ENCODE results near the gene WASF1. TPM values are rescaled to one million over a fixed set of nuclear protein-coding genes. Genes with fewer than 3 reads are reported as not detected.

Gene WASF1
- total RNA-seq, 1 donor from 2014 or later: 2.3 TPM

DNA sequence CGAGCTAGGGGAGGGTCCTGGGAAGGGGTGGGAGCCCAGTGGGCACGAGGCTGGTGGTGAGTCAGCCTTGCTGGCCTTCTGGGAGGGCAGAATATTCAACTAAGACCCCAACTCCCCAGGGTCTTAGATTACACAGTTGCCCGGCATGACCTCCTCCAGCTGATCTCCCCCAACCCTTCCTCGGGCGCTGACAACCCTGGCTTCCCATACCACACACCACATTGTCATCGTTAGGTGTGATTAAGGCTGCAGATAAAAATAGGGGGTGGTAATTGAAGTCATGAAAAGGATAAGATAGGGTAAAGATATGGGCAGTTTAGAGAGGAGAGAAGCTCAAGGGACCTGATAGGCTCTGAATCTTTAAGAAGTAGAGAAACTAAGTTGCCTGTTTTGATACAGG, 11.3 kb upstream of the WASF1 start:
- intact Hi-C loops (cut with micrococcal nuclease): no loop called here
- H3K9me3 Mint-ChIP-seq: no peaks in the 10 kb centered on the region
- no peak overlapping the region for H3K4me3 Mint-ChIP-seq
- H3K27me3 Mint-ChIP-seq (ENCODE audit: insufficient read depth): no peaks in the 10 kb centered on the region
- peaks cover 16% of the 10 kb centered on the region for H3K36me3 Mint-ChIP-seq (ENCODE audit: low read depth)
- DNase-seq (ENCODE audit: low spot score): no peak
- no peak overlapping the region for H3K27ac Mint-ChIP-seq
- peaks cover 8% of the 10 kb centered on the region for H3K4me1 Mint-ChIP-seq (ENCODE audit: low read depth)

DNA sequence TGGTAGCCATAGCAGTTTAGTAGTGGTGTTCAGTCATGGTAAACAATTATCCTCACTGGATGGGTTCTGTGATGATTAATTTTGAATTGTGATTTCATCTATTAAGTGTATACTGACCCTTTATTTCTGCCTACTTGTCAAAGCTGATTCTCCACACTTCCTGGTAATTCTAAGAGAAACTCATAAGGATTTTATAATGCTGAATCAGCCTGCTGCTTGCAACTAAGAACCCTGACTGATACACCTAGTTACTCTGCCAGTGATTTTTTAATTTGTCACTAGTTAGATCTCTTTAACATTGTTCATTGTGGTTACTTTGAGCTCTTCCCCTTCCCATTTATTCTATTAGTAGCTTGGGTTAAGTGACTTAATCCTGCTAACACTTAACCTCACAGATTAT, 9.3 kb upstream of the WASF1 start:
- intact Hi-C loops (cut with micrococcal nuclease): loop anchor here (10.0 kb wide), 3 partner anchors 734 to 1924 kb away; partner anchors contain the start of genes AFG1L, MICAL1 and SNX3
- Mint-ChIP-seq H3K9me3 (no peaks in the 10 kb centered on the region), H3K36me3 (ENCODE audit: low read depth) (peaks cover 9% of the 10 kb centered on the region), H3K4me1 (ENCODE audit: low read depth) (peaks cover 13% of the 10 kb centered on the region), H3K4me3 (no peak overlapping the region), H3K27ac (no peak overlapping the region), H3K27me3 (ENCODE audit: insufficient read depth) (no peaks in the 10 kb centered on the region)
- DNase-seq (ENCODE audit: low spot score): no peak

DNA sequence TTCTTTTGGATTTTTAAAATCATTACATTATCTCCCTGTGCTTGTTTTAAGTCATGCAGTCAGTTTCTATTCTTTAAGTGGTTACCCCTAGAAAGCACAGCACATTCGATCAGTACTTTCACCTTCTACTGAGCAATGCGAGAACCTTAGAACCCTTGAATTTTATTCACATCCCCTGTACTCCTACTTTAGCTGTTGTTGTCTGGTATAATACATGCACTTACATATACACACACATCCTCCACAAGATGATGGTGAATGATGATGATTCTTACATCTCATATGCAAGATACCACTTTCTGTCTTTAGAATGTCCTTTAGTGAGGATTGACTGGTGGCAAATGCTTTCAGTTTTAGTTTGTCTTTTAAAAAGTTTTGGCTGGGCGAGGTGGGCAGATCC, 6.4 kb upstream of the WASF1 start:
- H3K36me3 Mint-ChIP-seq (ENCODE audit: low read depth): peaks cover 6% of the 10 kb centered on the region
- H3K27me3 Mint-ChIP-seq (ENCODE audit: insufficient read depth): no peaks in the 10 kb centered on the region
- no peak overlapping the region for H3K27ac Mint-ChIP-seq
- peak overlapping the region; percentile 35 for H3K4me3 Mint-ChIP-seq
- H3K4me1 Mint-ChIP-seq (ENCODE audit: low read depth): peaks cover 13% of the 10 kb centered on the region
- DNase-seq (ENCODE audit: low spot score): no peak
- H3K9me3 Mint-ChIP-seq: no peaks in the 10 kb centered on the region
- intact Hi-C loops (cut with micrococcal nuclease): loop anchor here (10.0 kb wide), 3 partner anchors 731 to 1921 kb away; partner anchors contain the start of genes AFG1L, MICAL1 and SNX3

DNA sequence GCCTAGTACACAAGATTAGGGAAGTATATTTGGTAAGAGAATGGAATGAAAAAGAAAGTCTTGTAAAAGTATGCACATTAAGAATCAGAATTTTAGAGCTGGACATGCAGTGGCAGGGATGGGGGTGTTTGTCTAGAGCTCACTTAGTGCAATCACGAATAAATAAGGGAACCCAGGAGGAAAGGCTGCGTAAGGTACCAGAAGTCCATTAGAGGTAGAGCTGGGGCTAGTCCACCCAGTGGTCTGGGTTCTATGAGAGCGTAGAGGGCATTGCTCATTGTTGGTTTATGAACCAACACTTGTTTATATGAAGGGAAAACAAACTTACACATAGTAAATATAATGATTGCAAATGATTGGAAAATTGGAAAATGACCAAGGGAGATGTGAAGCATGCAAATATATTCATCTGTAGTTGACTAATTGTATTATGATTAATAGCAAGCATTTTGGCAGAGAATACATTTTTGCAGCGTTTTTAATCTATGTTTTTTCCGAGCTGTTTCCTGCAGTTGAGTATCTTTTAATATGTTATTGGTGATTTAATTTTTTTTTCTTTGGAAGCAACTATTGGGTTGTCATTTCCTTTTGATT, 3.9 kb upstream of the WASF1 start:
- DNase-seq (ENCODE audit: low spot score): no peak
- Mint-ChIP-seq H3K27me3 (ENCODE audit: insufficient read depth) (no peaks in the 10 kb centered on the region), H3K9me3 (no peaks in the 10 kb centered on the region), H3K4me1 (ENCODE audit: low read depth) (peaks cover 20% of the 10 kb centered on the region), H3K27ac (no peak overlapping the region), H3K36me3 (ENCODE audit: low read depth) (peaks cover 6% of the 10 kb centered on the region), H3K4me3 (no peak overlapping the region)
- intact Hi-C loops (cut with micrococcal nuclease): loop anchor here (5.0 to 10.0 kb wide), 5 partner anchors 476 to 1919 kb away; partner anchors contain the start of genes AFG1L, CD164, MICAL1 and SNX3

DNA sequence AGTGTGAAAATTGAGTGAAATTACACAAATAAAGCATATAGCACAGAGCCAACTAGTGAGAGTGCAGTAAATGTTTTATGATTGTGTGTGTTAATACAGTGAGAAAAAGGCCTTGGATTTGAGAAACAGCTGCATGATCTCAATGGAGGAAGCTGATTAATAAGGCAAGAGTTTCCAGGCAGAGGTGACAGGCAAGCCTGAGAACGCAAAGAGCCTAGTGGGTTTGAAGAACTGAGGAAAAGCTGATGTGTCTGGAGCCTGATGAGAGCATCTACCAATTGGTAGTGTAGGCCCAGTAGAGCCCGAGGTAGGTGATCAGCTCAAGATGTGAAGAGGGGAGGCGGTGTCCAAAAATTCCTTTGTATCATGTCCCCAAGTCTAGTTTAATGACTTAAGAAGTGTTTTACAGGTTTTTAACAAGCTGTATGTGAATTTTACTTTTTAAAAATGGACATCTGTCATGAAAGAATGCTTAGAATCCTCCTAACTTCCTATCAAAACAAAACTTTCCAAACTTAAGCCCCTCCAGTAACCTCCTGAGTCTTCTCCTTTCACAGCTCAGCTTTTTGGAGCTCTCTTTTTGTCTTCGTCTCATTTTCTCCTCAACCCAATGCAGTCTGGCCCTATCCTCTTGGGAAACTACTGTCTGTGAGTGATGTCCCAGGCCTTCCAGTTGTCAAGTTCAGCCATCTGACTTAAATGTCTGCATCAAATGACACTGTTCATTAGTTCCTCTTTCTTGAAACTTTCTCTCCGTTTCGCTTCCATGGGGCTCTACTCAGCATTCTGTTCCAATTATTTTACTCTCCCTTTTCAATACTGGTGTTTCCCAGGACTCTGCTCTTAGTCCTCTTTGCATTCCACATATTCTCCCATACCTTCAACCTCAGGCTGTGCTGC, 1.9 kb upstream of the WASF1 start:
- H3K9me3 Mint-ChIP-seq: no peaks in the 10 kb centered on the region
- H3K27me3 Mint-ChIP-seq (ENCODE audit: insufficient read depth): peaks cover 6% of the 10 kb centered on the region
- intact Hi-C loops (cut with micrococcal nuclease): loop anchor here (2.0 to 10.0 kb wide), 6 partner anchors 53 to 1917 kb away; partner anchors contain the start of genes AFG1L, CD164, MICAL1 and SNX3
- H3K4me1 Mint-ChIP-seq (ENCODE audit: low read depth): peaks cover 21% of the 10 kb centered on the region
- no peak for DNase-seq (ENCODE audit: low spot score)
- H3K27ac Mint-ChIP-seq: no peak overlapping the region
- H3K36me3 Mint-ChIP-seq (ENCODE audit: low read depth): peaks cover 4% of the 10 kb centered on the region
- no peak overlapping the region for H3K4me3 Mint-ChIP-seq

DNA sequence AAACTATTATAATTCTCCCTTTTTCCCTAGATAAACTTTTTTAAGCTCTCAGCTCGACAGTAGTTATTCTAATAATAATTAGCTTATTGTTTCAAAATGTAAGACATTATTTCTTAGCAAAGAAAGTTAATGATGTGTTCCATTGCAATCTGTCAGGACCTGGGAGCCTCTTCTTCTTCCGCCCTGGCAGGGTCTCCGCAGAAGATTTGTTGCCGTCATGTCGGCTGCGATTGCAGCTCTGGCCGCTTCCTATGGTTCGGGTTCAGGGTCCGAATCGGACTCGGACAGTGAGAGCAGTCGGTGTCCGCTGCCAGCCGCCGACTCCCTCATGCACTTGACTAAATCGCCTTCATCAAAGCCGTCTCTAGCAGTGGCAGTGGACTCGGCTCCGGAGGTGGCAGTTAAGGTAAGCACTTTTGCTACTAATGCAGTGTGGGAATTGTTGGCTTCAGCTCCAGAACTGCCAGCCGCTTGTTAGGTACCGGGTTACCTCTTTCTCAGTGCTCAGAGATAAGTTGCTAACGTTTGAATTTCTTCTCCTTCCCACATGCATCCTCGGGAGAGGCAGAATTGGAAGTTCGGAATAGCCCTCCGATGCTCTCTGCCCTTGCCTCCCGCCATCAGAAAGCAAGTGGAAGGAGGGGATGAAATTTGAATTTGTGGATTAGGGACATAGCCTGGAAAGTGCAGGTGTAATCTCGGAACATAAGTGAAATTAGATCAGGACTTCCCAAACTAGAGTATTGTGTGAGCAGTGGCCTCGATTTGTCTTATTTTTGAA, 948 bp upstream of the WASF1 start, which contains the start of gene CDC40:
Gene CDC40 (plus strand): TSS at position 200 of the 781 bp plus-strand sequence. CDS start 18 bp downstream, at position 218.
- peak; percentile 52 for DNase-seq (ENCODE audit: low spot score)
- H3K9me3 Mint-ChIP-seq: no peaks in the 10 kb centered on the region
- peaks cover 12% of the 10 kb centered on the region for H3K4me1 Mint-ChIP-seq (ENCODE audit: low read depth)
- H3K27me3 Mint-ChIP-seq (ENCODE audit: insufficient read depth): peaks cover 7% of the 10 kb centered on the region
- no peaks in the 10 kb centered on the region for H3K36me3 Mint-ChIP-seq (ENCODE audit: low read depth)
- no peak within 1 kb of the TSS for H3K4me3 Mint-ChIP-seq
- intact Hi-C loops (cut with micrococcal nuclease): loop anchor here (1.0 to 10.0 kb wide), 11 partner anchors 54 to 1916 kb away; partner anchors contain the start of genes AFG1L, AK9, CD164 and CDK19
- no peak within 1 kb of the TSS for H3K27ac Mint-ChIP-seq

DNA sequence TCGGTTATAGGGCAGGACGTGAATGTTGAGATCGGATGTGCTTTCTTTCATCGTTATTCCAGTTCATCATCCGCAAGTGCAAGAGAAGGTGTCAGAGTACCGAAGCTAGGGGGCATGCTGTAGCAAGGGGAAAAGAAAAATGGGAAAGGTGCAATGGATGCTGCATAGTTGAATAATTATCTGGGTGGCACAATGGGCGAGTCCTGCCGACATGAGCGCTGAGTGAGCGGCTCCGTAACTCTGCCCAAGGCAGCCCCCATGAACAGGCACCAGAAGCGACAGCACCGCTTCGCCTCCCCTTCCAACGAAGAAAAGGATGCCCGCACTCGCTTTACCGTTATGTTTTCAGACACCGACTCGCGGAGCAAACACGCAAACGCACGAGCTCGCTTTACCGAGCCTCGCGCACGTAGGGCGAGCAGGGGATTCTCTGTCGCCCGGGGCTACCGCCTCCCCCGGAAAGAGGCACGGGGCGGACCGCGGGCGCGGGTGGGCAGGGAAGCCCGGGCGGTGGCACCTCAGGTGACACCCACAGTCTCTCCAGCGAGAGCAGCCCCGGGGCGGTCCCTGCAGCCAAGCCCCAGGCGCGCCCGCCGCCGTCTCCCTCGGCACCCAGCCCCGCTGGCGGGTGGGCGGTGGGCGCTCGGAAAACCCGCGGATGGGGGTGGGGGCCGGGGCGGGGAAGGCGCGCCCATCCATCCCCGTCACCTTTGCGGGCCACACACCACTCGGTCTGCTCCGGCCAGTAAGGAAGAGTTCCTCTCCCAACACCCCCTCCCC, 654 bp downstream of the WASF1 start:
- H3K4me1 Mint-ChIP-seq (ENCODE audit: low read depth): peaks cover 10% of the 10 kb centered on the region
- DNase-seq (ENCODE audit: low spot score): peak; percentile 54
- peaks cover 21% of the 10 kb centered on the region for H3K27me3 Mint-ChIP-seq (ENCODE audit: insufficient read depth)
- no peaks in the 10 kb centered on the region for H3K36me3 Mint-ChIP-seq (ENCODE audit: low read depth)
- H3K27ac Mint-ChIP-seq: peak overlapping the region; percentile 35
- peak overlapping the region; percentile 79 for H3K4me3 Mint-ChIP-seq
- H3K9me3 Mint-ChIP-seq: no peaks in the 10 kb centered on the region
- intact Hi-C loops (cut with micrococcal nuclease): loop anchor here (1.0 to 2.0 kb wide), 3 partner anchors 211 to 1620 kb away; partner anchors contain the start of gene AMD1

DNA sequence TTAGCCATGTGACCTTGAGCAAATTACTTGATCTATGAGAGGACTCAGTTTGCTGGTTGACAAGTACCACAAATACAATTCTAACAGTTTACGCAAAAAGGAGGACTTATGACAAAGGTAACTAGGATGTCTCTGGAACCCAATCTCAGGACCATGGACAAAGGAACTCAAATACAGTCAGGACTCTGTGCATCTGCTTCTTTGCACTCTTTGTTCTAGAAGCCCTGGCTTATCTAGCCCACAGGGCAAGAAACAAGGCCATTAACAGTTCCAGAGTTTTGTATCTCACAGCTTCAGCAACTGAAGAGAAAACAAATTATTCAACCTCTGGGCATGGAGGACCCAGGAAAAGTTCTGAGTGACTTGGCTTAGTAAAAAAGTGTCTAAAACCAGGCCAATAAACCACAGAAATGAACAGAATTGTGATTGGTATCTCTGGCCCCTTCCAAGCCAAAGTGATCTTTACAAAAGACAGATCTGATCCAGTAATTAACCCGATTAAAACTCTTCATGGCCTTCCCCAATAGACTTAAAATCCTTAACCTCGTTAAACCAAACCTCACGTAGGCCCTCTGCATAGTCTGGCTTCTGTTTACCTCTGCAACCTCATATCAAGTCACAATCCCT, 5.9 kb downstream of the WASF1 start:
- intact Hi-C loops (cut with micrococcal nuclease): no loop called here
- H3K27me3 Mint-ChIP-seq (ENCODE audit: insufficient read depth): peaks cover 26% of the 10 kb centered on the region
- H3K4me1 Mint-ChIP-seq (ENCODE audit: low read depth): peaks cover 5% of the 10 kb centered on the region
- H3K9me3 Mint-ChIP-seq: no peaks in the 10 kb centered on the region
- no peak overlapping the region for H3K4me3 Mint-ChIP-seq
- no peak overlapping the region for H3K27ac Mint-ChIP-seq
- H3K36me3 Mint-ChIP-seq (ENCODE audit: low read depth): no peaks in the 10 kb centered on the region
- no peak for DNase-seq (ENCODE audit: low spot score)

DNA sequence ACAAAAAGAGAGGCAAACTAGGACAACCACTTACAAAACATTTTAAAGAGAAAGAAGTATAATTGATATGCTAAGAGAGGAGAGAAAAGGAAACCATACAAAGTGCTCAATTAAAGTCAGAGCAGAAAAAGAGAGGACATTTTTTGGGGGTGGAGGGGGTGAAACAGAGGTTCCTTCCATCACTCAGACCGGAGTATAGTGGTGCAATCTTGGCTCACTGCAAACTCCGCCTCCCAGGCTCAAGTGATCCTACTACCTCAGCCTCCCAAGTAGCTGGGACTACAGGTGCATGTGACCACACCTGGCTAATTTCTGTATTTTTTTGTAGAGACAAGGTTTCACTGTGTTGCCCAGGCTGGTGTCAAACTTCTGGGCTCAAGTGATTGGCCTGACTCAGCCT, 9.4 kb downstream of the WASF1 start:
- Mint-ChIP-seq H3K27ac (no peak overlapping the region), H3K9me3 (no peaks in the 10 kb centered on the region), H3K36me3 (ENCODE audit: low read depth) (no peaks in the 10 kb centered on the region), H3K4me1 (ENCODE audit: low read depth) (no peaks in the 10 kb centered on the region), H3K4me3 (no peak overlapping the region), H3K27me3 (ENCODE audit: insufficient read depth) (peaks cover 20% of the 10 kb centered on the region)
- intact Hi-C loops (cut with micrococcal nuclease): no loop called here
- no peak for DNase-seq (ENCODE audit: low spot score)

DNA sequence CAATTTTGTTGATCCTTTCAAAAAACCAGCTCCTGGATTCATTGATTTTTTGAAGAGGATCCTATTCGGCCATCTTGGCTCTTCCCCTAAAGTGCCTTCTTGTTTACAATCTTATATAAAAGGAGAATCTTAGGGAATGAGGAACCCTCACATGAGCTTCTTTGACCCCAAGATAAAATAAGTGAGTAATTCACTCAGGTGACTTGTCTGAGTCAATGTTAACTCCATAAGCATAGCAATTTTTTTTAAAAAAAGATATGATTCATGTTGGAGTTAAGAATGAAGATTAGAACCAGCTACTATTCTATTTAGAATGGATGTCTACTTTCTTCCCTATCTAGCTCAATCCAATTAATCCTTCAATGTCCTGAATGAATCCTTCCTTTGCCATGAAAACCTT, 21.0 kb downstream of the WASF1 start:
- Mint-ChIP-seq H3K36me3 (ENCODE audit: low read depth) (no peaks in the 10 kb centered on the region), H3K4me1 (ENCODE audit: low read depth) (no peaks in the 10 kb centered on the region), H3K9me3 (no peaks in the 10 kb centered on the region), H3K27me3 (ENCODE audit: insufficient read depth) (peaks cover 9% of the 10 kb centered on the region), H3K27ac (no peak overlapping the region), H3K4me3 (no peak overlapping the region)
- no peak for DNase-seq (ENCODE audit: low spot score)
- intact Hi-C loops (cut with micrococcal nuclease): no loop called here

DNA sequence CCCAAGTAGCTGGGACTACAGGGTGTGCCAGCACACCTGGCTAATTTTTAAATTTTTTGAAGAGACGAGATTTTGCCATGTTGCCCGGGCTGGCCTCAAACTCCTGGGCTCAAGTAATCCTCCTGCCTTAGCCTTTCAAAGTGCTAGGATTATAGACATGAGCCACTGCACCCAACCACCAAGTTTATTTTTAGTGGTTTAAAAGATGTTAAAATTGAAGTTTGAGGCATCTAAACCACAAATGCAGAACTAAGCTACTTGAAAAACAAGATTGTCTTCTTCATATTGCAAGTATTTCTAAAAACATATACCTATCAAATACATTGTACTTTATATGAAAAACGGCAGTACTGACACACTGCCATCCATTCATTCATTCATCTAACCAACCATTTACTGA, 31.6 kb downstream of the WASF1 start:
- Mint-ChIP-seq H3K4me3 (no peak overlapping the region), H3K36me3 (ENCODE audit: low read depth) (no peaks in the 10 kb centered on the region), H3K27ac (no peak overlapping the region), H3K27me3 (ENCODE audit: insufficient read depth) (peaks cover 7% of the 10 kb centered on the region), H3K4me1 (ENCODE audit: low read depth) (no peaks in the 10 kb centered on the region), H3K9me3 (no peaks in the 10 kb centered on the region)
- DNase-seq (ENCODE audit: low spot score): no peak
- intact Hi-C loops (cut with micrococcal nuclease): no loop called here

Measured in activated T-helper 1 cell treated with anti-CD3 and anti-CD28 coated beads, Interleukin-12 subunit alpha, Interleukin-12 subunit beta, Interleukin-2, Interleukin-4 antibody, amounts not matched to agents 30 ng/mL and 10 ng/mL and 1 ng/mL, durations not matched to agents 14 hours and 24 hours and 36 hours (primary cell).